ENCODE data around the gene PIK3AP1. TPM values are rescaled to one million over a fixed set of nuclear protein-coding genes. Genes with fewer than 3 reads are reported as not detected.

Gene PIK3AP1
- total and polyA plus RNA-seq, 2 of the 4 experiments (the other 2 are of a cell fraction), result under 0.01 to 0.14 TPM

- intact Hi-C loops (cut with micrococcal nuclease), result no loop called here
- Histone ChIP-seq H4K5ac (ENCODE audit: low read depth, low read length) (no peak overlapping the region), H3K18ac (ENCODE audit: low read depth, low read length) (no peak overlapping the region), H2AK9ac (replicated peaks; ENCODE audit: low read depth, low read length, poor library complexity) (no peak overlapping the region), H4K20me1 (ENCODE audit: insufficient read depth, low read length) (no peaks in the 10 kb centered on the region), H3K36me3 (ENCODE audit: control insufficient read depth, insufficient read depth, low read length) (no peaks in the 10 kb centered on the region), H3K4me3 (ENCODE audit: insufficient read depth, low read depth, low read length) (no peak overlapping the region), H3K27ac (ENCODE audit: insufficient read depth, low read length) (no peak overlapping the region), H2BK20ac (ENCODE audit: low read depth, low read length) (no peak overlapping the region), H2AFZ (replicated peaks; ENCODE audit: low read length, poor library complexity) (no peak overlapping the region), H3K9me1 (ENCODE audit: insufficient read depth, low read length) (no peaks in the 10 kb centered on the region), H2BK120ac (ENCODE audit: low read depth, low read length) (no peak overlapping the region), H3K79me1 (ENCODE audit: low read depth in 1 of 2, low read length in 2 of 2) (no peaks in the 10 kb centered on the region), H3K27me3 (ENCODE audit: control insufficient read depth, insufficient read depth, low read length) (peaks cover 19% of the 10 kb centered on the region), H4K8ac (ENCODE audit: low read depth in 2 of 2, low read length in 2 of 2) (no peak overlapping the region), H3K9ac (ENCODE audit: low read depth, low read length) (no peak overlapping the region), H2BK5ac (ENCODE audit: low read depth, low read length, poor library complexity, severe bottlenecking) (no peak overlapping the region), H3K4me2 (ENCODE audit: low read depth, low read length) (no peak overlapping the region), H2AK5ac (ENCODE audit: low read depth, low read length) (no peak overlapping the region), H4K91ac (ENCODE audit: insufficient read depth, low read depth, low read length) (no peak overlapping the region), H3K23ac (ENCODE audit: low read depth, low read length) (no peak overlapping the region), H3K9me3 (ENCODE audit: control insufficient read depth, insufficient read depth, low read length) (no peaks in the 10 kb centered on the region), H2BK15ac (ENCODE audit: low read depth, low read length) (no peak overlapping the region), H3K4ac (ENCODE audit: low read depth, low read length) (no peak overlapping the region), H3K4me1 (ENCODE audit: control insufficient read depth, insufficient read depth, low read length) (peaks cover 2% of the 10 kb centered on the region; the same call in 1 of the 2 replicates), H3K56ac (ENCODE audit: extremely low read depth, insufficient read depth, low read length) (no peak overlapping the region), H3K14ac (replicated peaks; ENCODE audit: low read depth, low read length) (no peak overlapping the region)
- no TSS peak for BruUV-seq (replicated peaks)
- ATAC-seq (ENCODE audit: low read depth) (no peak), DNase-seq (no peak)
- ChIA-PET POLR2A (ENCODE audit: unreplicated experiment) (no interaction called here), CTCF (no interaction called here)
- dilution Hi-C loops (cut with HindIII; ENCODE audit: low sequenced_read_pairs, unreplicated experiment), result no loop called here
- no peak for TF ChIP-seq BHLHE40 (IDR thresholded peaks at IDR 0.05; ENCODE audit: low read depth, low read length)
- TF ChIP-seq USF2 (IDR thresholded peaks at IDR 0.05; ENCODE audit: low read depth, low read length), result no peak
- no peak for TF ChIP-seq NFE2L2 (IDR thresholded peaks at IDR 0.05; ENCODE audit: low read depth, low read length)
- no peak for TF ChIP-seq MAZ (IDR thresholded peaks at IDR 0.05; ENCODE audit: borderline replicate concordance, low read depth, low read length)
- TF ChIP-seq RAD21 (IDR thresholded peaks at IDR 0.05; ENCODE audit: low read length), result no peak
- TF ChIP-seq ELK1 (IDR thresholded peaks at IDR 0.05; ENCODE audit: borderline replicate concordance, low read depth, low read length), result no peak
- TF ChIP-seq RCOR1 (IDR thresholded peaks at IDR 0.05; ENCODE audit: insufficient replicate concordance, low read length), result no peak
- no peak for TF ChIP-seq CTCF (conservative IDR thresholded peaks at IDR 0.05; ENCODE audit: low read depth, low read length)
- no peak for TF ChIP-seq MAFK (IDR thresholded peaks at IDR 0.05; ENCODE audit: low read depth, low read length)
- no peak for TF ChIP-seq CHD1 (IDR thresholded peaks at IDR 0.05; ENCODE audit: low read depth, low read length)
- TF ChIP-seq SMC3 (IDR thresholded peaks at IDR 0.05; ENCODE audit: low read depth, low read length), result no peak
- no peak for TF ChIP-seq MXI1 (IDR thresholded peaks at IDR 0.05; ENCODE audit: borderline replicate concordance, low read depth, low read length)
- no CpG with 5 or more reads among the region's 2 CpGs for WGBS, 2 experiments (ENCODE audit: extremely low coverage in 2 of 2, insufficient read length in 1 of 2)
- in situ Hi-C loops (cut with MboI; ENCODE audit: low sequenced_read_pairs), result no loop called here
Observed at GRCh38 chr10:96714746-96715255, 5.5 kb downstream of the PIK3AP1 start.
